Muscle of arm (tissue), 12 donors: ENCODE results near the gene SDHAF1. TPM values are rescaled to one million over a fixed set of nuclear protein-coding genes. Genes with fewer than 3 reads are reported as not detected.
A peak's percentile ranks its signal among the peaks of the same experiment; 100 is the strongest.
"Not testable (repeated sequence)": the region's sequence is repeated elsewhere in the genome, so short reads cannot be mapped to it uniquely, and the experiment has no call there.

Experiments
- DNase-seq: peaks from one replicate; pipeline ENCODE4 v3.0.0-alpha.2; 2013
- polyA plus RNA-seq, 12 donors: library from polyadenylated mRNA; unstranded; fragments of 120-200 nt; gene quantifications; one replicate each; pipeline ENCODE4 v1.2.1, GENCODE V29; 2013; ENCODE audit not compliant: insufficient read length in 12 of 12

Gene SDHAF1
- polyA plus RNA-seq, 12 donors, result 9.1 to 24.4 (median 10.9) TPM; not detected in 1

GRCh38 chr19:35980997-35981396 is 14.0 kb upstream of the SDHAF1 start:
- not testable (repeated sequence) for DNase-seq

DNA sequence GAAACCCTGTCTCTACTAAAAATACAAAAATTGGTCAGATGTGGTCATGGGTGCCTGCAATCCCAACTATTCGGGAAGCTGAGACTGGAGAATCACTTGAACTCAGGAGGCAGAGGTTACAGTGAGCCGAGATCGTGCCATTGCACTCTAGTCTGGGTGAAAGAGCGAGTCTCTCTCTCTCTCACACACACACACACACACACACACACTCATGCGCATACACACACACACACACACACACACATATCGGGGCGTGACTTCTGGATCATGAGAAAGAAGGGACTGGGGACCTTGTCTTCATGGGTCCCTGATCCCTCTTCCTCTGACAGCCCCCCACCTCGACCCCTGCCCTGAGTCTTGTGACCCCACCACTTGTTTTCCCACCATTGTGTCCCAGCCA is 11.8 kb upstream of the SDHAF1 start:
- no peak for DNase-seq

DNA sequence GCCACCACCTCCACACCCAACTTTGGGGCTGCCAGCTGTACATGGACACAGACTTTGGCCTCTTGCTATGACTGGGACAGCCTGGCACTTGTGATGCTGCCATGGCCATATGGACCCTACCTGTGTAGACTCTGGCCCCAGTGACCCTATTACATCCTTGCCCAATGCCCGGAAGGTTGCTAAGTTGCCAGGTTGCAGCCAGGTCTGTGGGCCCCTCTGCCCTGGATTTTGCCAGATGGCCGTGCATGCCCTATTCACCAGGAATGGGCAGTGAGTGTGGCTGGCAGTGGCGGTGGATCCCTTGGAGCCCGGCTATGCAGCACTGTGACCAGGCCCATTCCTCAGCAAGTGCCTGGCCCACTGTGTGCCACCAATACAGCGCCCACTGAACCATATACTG is 8.9 kb upstream of the SDHAF1 start:
- DNase-seq, result no peak

DNA sequence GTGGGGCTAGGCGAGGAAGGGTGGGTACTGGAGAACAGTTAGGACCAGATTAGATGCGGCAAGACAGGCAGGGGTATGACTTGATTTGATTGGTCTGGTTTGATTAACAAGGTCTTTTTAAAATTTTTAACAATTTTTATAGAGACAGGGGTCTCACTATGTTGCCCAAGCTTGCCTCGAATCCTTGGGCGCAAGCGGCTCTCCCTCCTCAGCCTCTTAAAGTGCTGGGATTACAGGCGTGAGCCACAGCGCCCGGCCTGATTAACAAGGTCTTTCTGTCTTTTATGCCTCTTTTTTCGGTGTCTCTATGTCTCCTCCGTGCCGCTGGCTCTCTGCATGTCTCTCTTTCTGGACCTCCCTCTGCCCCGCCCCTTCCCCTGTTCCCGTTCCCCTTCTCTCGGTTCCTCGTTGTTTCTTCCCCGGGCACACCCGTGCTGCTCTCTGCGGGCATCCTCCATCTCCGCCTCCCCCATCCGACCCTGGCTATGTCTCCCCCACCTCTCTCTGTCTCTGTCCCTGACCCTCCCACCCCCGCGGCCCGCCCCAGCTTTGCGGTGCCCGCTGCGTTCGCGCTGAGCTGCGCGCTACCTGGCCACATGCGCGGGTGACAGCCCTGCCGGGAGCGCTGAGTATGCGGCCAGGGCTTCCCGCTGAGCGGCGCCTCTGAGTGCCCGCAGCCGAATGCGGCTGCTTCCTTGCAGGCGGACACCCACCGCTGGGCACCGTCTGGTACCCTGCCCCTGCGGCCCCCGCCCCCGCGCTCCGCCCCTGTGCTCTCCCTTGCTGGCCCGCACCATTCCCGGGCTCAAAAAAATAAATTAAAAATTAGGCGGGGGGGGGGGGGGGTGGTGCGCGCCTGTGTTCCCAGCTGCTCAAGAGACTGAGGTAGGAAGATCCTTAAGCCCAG is 8.1 kb upstream of the SDHAF1 start:
- no peak for DNase-seq

- no peak for DNase-seq
Measured at GRCh38 chr19:35987571-35987896, 7.5 kb upstream of the SDHAF1 start.

DNA sequence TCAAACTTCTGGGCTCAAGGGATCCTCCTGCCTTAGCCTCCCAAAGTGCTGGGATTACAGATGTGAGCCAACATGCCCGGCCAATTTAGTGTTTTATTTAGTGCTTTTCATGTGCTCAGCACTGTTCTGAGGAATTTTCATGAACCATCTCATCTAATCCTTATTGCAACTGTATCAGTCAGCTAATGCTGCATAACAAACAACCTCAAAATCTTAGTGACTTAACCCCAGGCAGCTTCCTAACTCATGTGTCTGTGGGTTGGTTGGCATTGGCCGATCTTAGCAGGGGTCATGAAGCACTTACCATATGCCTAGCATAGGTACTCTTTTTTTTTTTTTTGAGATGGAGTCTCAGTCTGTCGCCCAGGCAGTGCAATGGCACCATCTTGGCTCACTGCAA is 6.2 kb upstream of the SDHAF1 start:
- no peak for DNase-seq

DNA sequence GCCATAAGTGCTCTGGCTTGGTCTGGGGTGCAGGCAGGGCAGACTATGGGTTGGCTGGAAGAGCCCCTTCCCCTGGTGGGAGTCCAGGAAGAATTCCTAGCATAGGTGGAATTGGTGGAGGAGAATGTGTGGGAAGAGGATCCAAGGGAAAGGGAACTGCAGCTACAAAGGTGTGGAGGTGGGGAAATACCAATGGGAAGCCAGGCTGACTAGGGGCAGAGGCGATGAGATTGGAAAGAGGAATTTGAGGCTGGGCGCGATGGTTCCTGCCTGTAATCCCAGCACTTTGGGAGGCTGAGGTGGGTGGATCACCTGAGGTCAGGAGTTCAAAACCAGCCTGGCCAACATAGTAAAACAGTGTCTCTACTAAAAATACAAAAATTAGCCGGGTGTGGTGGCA is 4.8 kb upstream of the SDHAF1 start:
- DNase-seq, result no peak

DNA sequence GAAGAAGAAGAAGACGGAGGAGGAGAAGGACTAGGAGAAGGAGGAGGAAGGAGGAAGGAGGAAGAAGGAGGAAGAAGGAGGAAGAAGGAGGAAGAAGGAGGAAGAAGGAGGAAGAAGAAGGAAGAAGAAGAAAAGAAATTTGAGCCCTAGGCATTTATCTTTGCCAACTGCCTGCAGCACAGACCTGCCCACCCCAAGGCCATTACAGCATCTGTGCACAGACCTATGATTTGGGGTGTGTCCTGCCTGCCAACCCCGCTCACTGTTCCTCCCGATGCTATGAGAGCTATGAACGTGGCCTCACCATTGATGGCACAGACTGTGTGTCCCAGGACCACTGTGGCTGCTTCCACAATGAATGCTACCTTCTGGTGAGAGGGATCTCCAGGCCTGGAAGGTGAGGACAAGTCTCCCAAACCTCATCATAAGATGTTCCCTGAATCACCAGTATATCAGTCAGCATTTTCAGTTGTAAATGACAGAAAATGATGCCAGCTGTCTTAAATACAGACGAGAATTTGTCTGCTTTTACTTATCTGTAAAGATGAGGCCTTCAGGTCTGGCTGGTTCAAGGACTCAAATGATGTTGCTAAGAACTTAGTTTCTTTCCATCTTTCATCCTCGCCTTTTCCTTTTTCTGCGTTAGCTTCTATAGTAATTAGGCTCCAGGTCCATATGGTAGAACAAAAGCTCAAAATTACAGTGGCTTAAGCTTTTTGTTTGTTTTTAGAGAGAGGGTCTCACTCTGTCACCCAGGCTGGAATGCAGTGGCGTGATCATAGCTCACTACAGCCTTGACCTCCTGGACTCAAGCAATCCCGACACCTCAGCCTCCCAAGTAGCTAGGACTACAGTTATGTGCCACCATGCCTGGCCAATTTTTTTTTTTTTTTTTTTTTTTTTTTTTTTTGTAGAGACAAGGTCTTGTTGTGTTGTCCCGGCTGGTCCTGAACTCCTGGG is 3.9 kb upstream of the SDHAF1 start:
- DNase-seq, result no peak

- no peak for DNase-seq
Measured at GRCh38 chr19:35991731-35992450, 3.1 kb upstream of the SDHAF1 start.

GRCh38 chr19:35992907-35993765 is 1.9 kb upstream of the SDHAF1 start:
- DNase-seq, result no peak

GRCh38 chr19:35993923-35994598 is 927 bp upstream of the SDHAF1 start:
- no peak for DNase-seq

- no peak for DNase-seq
Measured at GRCh38 chr19:35996777-35997176, 1.8 kb downstream of the SDHAF1 start.

GRCh38 chr19:36001605-36002004 is 6.6 kb downstream of the SDHAF1 start:
- DNase-seq, result no peak

- no peak for DNase-seq
Measured at GRCh38 chr19:36003284-36003683, 8.3 kb downstream of the SDHAF1 start.

DNA sequence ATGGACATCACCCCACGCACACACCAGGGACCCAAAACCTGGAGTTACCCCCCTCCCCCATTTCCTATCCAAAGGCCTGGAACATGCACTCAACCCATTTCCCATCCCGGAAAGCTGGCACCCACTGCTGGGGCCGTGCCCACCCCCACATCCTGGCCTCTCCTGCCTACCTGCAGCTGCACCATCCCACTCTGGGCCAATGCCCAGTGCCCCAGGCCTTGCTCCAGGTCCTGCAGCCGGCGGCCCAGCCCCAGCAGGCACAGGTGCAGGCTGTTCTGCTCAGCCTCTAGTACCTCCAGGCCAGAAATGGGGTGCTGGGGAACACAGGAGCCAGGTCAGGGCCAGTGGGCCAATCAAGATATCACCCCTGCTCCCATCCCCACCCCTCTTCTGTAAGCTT is 12.0 kb downstream of the SDHAF1 start:
- DNase-seq, result no peak

DNA sequence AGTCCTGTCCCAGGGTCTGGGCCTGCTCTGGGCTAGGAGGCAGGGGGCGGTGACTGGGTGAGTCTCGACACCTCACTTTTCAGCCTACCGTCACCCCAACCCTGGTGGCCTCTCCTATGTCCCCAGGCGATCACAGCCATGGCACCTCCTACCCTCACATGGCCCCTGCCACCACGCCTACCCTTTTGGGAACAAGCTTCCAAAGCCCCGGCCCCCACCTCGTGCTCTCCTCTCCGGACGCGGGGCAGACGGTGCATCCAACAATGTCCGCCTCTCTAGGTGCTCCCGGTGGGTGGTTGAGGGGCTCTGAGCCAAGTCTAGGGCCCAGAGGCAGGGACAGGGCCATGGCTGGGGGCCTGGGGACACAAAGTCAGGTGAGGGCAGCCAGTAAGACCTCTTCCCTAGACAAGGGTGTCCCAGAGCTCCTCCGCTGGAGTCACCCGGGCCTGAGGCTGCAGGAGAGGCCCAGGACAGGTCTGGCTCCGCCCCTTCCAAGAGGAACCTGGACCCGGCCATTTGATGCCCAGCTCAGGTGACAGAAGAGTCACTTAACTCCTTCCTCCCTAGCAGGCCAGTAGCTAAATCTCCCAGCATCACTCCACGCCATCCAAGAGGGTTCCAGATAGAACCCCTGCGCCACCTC is 13.5 kb downstream of the SDHAF1 start, which contains the start of gene SYNE4:
SYNE4 (minus strand) TSS at position 478 of the 643 bp plus-strand sequence; CDS start at position 346, 132 bp downstream.
- DNase-seq, result no peak

DNA sequence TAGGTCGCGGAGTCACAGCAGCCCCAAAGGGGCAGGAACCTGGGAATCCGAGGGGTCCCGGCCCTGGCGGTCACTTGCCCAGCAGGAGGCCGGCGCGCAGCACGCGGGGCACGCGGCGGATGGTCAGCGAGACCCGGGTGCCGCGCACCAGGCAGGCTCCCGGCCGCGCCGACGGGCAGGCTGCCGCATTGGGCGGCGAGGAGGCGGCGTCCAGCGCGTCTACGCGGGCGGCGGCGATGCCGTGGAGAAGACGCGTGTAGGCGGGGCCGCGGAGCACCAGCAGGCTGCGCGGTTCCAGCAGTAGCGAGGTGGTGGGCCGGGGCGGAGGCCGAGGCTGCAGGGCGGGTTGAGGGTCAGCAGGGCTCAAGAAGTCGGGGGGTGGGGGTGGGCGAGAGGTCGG is 14.2 kb downstream of the SDHAF1 start:
- DNase-seq, result peak; percentile 56

DNA sequence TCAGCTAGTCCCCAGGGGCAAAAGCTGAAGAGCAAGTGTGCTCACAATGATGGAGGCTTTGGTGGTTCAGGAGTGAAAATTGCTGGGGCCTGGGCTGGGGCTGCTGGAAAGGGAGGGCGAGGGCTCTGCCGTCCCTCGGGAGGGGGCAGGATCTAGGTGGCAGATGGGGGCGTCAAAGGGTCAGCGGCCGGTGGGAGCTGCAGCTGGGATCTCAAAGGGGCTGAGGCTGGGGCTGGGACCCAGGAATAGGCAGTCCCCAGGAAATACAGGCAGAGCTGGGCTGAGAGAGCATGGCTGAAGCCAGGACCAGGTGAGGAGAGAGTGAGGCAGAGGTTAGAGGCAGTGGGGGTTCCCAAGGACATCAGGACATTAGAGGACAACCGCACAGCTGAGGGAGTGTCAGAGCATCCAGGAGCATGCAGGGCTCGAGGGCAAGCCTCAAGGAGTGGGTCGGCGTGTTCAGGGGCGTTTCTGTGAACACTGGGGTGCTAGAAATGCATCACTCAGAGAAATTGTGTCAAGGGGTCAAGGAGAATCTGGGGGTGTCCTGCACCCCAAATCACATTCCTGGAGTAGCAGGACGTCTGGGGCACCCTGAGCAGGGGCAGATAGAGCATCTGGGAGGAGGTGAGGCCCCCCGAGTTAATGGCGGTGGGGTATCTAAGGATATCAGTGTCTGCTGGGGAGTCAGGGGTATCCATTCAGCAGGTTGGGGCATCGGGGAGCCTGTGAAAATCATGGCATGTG is 14.8 kb downstream of the SDHAF1 start:
- DNase-seq, result no peak

- DNase-seq, result no peak
Measured at GRCh38 chr19:36010402-36010801, 15.4 kb downstream of the SDHAF1 start.
